ENCODE results near the gene TSPAN13. TPM values are rescaled to one million over a fixed set of nuclear protein-coding genes. Genes with fewer than 3 reads are reported as not detected.

The TSPAN13 gene
- total and polyA plus RNA-seq, 2 donors (not counting 1 experiment from before 2014, with no cell fraction given) = 23.0 to 26.2 TPM

- H3K4me1 ChIP-seq (ENCODE audit: control insufficient read depth in 2 of 2, insufficient read depth in 2 of 2, low read length in 2 of 2) = peaks cover 41 to 44% of the 10 kb centered on the region in 2 donors
- H3K27ac ChIP-seq (ENCODE audit: low read length in 2 of 2) = peak overlapping the region; percentile 11 to 71
- H2AFZ ChIP-seq (ENCODE audit: insufficient read depth, low read depth, low read length, poor library complexity, severe bottlenecking) = peak overlapping the region; percentile 79
- CTCF ChIA-PET = interaction anchor here (1.4 to 2.0 kb wide), 4 partner anchors 44 to 547 kb away, joined by 4 to 5 read pairs (median 4); no protein-coding TSS in a partner anchor
- TF ChIP-seq EZH2 (IDR thresholded peaks at IDR 0.05; ENCODE audit: borderline replicate concordance, insufficient read depth, low read depth, low read length, poor library complexity, severe bottlenecking) (no peak), CTCF (IDR thresholded peaks at IDR 0.05) (no peak)
- H4K20me1 ChIP-seq (ENCODE audit: control insufficient read depth, insufficient read depth, low read length, poor library complexity, severe bottlenecking) = peaks cover 4% of the 10 kb centered on the region
- H3K36me3 ChIP-seq (replicated peaks in 1 of 2; ENCODE audit: control extremely low read depth in 1 of 2, control insufficient read depth in 1 of 2, extremely low read depth in 1 of 2, insufficient read depth in 2 of 2, low read length in 1 of 2) = no peaks in the 10 kb centered on the region
- no peaks in the 10 kb centered on the region for H3K27me3 Mint-ChIP-seq
- H3K4me3 Mint-ChIP-seq = peak overlapping the region; percentile 100
- H3K9me3 ChIP-seq (ENCODE audit: control extremely low read depth in 1 of 3, control insufficient read depth in 2 of 3, insufficient read depth in 1 of 3, low read length in 2 of 3) = no peaks in the 10 kb centered on the region
- H3K79me2 ChIP-seq (ENCODE audit: control insufficient read depth, insufficient read depth, low read length) = peaks cover 42% of the 10 kb centered on the region
- intact Hi-C loops (cut with micrococcal nuclease) = loop anchor here (2.0 to 10.0 kb wide), 5 partner anchors 162 to 1750 kb away; partner anchors contain the start of genes AHR and CRPPA
- H3K4me1 Mint-ChIP-seq = peaks cover 50% of the 10 kb centered on the region
- POLR2A ChIA-PET = no interaction called here
- DNase-seq (peak; percentile 27), ATAC-seq (ENCODE audit: low read depth) (no peak)
- peak overlapping the region; percentile 80 to 92 (median 86) for H3K4me3 ChIP-seq (ENCODE audit: control extremely low read depth in 1 of 5, extremely low read depth in 1 of 5, insufficient read depth in 1 of 5, low read depth in 2 of 5, low read length in 4 of 5)
- H3K9ac ChIP-seq (ENCODE audit: low read length) = peak overlapping the region; percentile 89
- WGBS (ENCODE audit: insufficient coverage) = 10% methylated on average over 2 of the region's 6 CpGs
- no peaks in the 10 kb centered on the region for H3K27me3 ChIP-seq (replicated peaks in 1 of 4; ENCODE audit: control extremely low read depth in 1 of 4, control insufficient read depth in 3 of 4, insufficient read depth in 4 of 4, low read length in 3 of 4)
- peak overlapping the region; percentile 96 for H3K27ac Mint-ChIP-seq
- peaks cover 4% of the 10 kb centered on the region for H3K9me3 Mint-ChIP-seq (ENCODE audit: insufficient read depth)
- peak overlapping the region; percentile 68 for H3K4me2 ChIP-seq (replicated peaks; ENCODE audit: low read depth, low read length, poor library complexity, severe bottlenecking)
Observed at GRCh38 chr7:16754856-16755317, 1.3 kb downstream of the TSPAN13 start.

GRCh38 chr7:16755397-16755796 lies 1.8 kb downstream of the TSPAN13 start:
- H3K4me2 ChIP-seq (replicated peaks; ENCODE audit: low read depth, low read length, poor library complexity, severe bottlenecking) = peak overlapping the region; percentile 68
- no peaks in the 10 kb centered on the region for H3K27me3 ChIP-seq (replicated peaks in 1 of 4; ENCODE audit: control extremely low read depth in 1 of 4, control insufficient read depth in 3 of 4, insufficient read depth in 4 of 4, low read length in 3 of 4)
- no peaks in the 10 kb centered on the region for H3K36me3 ChIP-seq (replicated peaks in 1 of 2; ENCODE audit: control extremely low read depth in 1 of 2, control insufficient read depth in 1 of 2, extremely low read depth in 1 of 2, insufficient read depth in 2 of 2, low read length in 1 of 2)
- H3K4me3 ChIP-seq (ENCODE audit: control extremely low read depth in 1 of 5, extremely low read depth in 1 of 5, insufficient read depth in 1 of 5, low read depth in 2 of 5, low read length in 4 of 5) = peak overlapping the region; percentile 80 to 92 (median 86)
- H3K4me1 ChIP-seq (ENCODE audit: control insufficient read depth in 2 of 2, insufficient read depth in 2 of 2, low read length in 2 of 2) = peaks cover 46 to 49% of the 10 kb centered on the region in 2 donors
- peak overlapping the region; percentile 89 for H3K9ac ChIP-seq (ENCODE audit: low read length)
- H3K79me2 ChIP-seq (ENCODE audit: control insufficient read depth, insufficient read depth, low read length) = peaks cover 47% of the 10 kb centered on the region
- H3K4me1 Mint-ChIP-seq = peaks cover 55% of the 10 kb centered on the region
- no peak overlapping the region for H2AFZ ChIP-seq (ENCODE audit: insufficient read depth, low read depth, low read length, poor library complexity, severe bottlenecking)
- ATAC-seq (ENCODE audit: low read depth) (no peak), DNase-seq (no peak)
- H3K9me3 ChIP-seq (ENCODE audit: control extremely low read depth in 1 of 3, control insufficient read depth in 2 of 3, insufficient read depth in 1 of 3, low read length in 2 of 3) = no peaks in the 10 kb centered on the region
- no peaks in the 10 kb centered on the region for H3K27me3 Mint-ChIP-seq
- TF ChIP-seq CTCF (IDR thresholded peaks at IDR 0.05) (no peak), EZH2 (IDR thresholded peaks at IDR 0.05; ENCODE audit: borderline replicate concordance, insufficient read depth, low read depth, low read length, poor library complexity, severe bottlenecking) (no peak)
- H3K9me3 Mint-ChIP-seq (ENCODE audit: insufficient read depth) = peaks cover 4% of the 10 kb centered on the region
- H3K27ac ChIP-seq (ENCODE audit: low read length in 2 of 2) = peak overlapping the region; percentile 11 to 71
- ChIA-PET CTCF (interaction anchor here (1.5 to 2.0 kb wide), 2 partner anchors 44 to 45 kb away, joined by 5 read pairs; no protein-coding TSS in a partner anchor), POLR2A (no interaction called here)
- peak overlapping the region; percentile 100 for H3K4me3 Mint-ChIP-seq
- peak overlapping the region; percentile 96 for H3K27ac Mint-ChIP-seq
- intact Hi-C loops (cut with micrococcal nuclease) = loop anchor here (2.0 to 10.0 kb wide), 5 partner anchors 162 to 1749 kb away; partner anchors contain the start of genes AHR and CRPPA
- H4K20me1 ChIP-seq (ENCODE audit: control insufficient read depth, insufficient read depth, low read length, poor library complexity, severe bottlenecking) = peaks cover 4% of the 10 kb centered on the region

Measured in B cell (primary cell).